Cardiac muscle cell (in vitro differentiated cells and primary cell): ENCODE data around the gene SECTM1. TPM values are rescaled to one million over a fixed set of nuclear protein-coding genes. Genes with fewer than 3 reads are reported as not detected.
A peak's percentile ranks its signal among the peaks of the same experiment; 100 is the strongest.

Experiments used
- DNase-seq, 2 donors: peaks; one replicate each; pipeline versions ENCODE4 v3.0.0 to v3.0.0-alpha.2; 2010 to 2017; ENCODE audit warnings: low read depth in 1 of 2, low spot score in 1 of 2
- H3K27ac ChIP-seq: fragments of 200-600 bp; sonication (generic); 2 replicates; pipeline ENCODE4 v1.5.1; 2016
- H3K27me3 ChIP-seq: fragments of 200-600 bp; sonication (generic); 2 replicates; pipeline ENCODE4 v1.6.0; 2016; ENCODE audit warnings: control low read depth
- H3K36me3 ChIP-seq: fragments of 200-600 bp; sonication (generic); 2 replicates; pipeline ENCODE4 v1.5.1; 2016; ENCODE audit warnings: control low read depth
- H3K4me1 ChIP-seq: fragments of 200-600 bp; sonication (generic); 2 replicates; pipeline ENCODE4 v1.8.1; 2017; ENCODE audit warnings: low read depth, mild to moderate bottlenecking, mixed run types
- H3K4me3 ChIP-seq: fragments of 200-600 bp; sonication (generic); 2 replicates; pipeline ENCODE4 v1.5.1; 2016; ENCODE audit warnings: mild to moderate bottlenecking
- H3K9me3 ChIP-seq: fragments of 200-600 bp; sonication (generic); 2 replicates; pipeline ENCODE4 v1.5.1; 2017; ENCODE audit warnings: low read depth, mild to moderate bottlenecking, control low read depth
- polyA plus RNA-seq: library from polyadenylated mRNA; unstranded; fragments of >200 nt; fragmentation: Nextera tagmentation; extraction: Ambion mirVana; gene quantifications from 2 replicates; pipeline ENCODE4 v1.2.1, GENCODE V29; 2016
- total RNA-seq: library from RNA; depleted of rRNA; stranded (reverse); fragments of >200 nt; gene quantifications from 2 replicates; pipeline ENCODE4 v1.2.3, GENCODE V29; 2016
- TF ChIP-seq, protein P1 (sequence below): IDR thresholded peaks from 2 replicates; pipeline ENCODE4 v1.5.1; 2012; ENCODE audit warnings: low read depth, mild to moderate bottlenecking, low read length

Gene SECTM1
- total and polyA plus RNA-seq, 2 experiments from 2014 or later, result not detected

DNA sequence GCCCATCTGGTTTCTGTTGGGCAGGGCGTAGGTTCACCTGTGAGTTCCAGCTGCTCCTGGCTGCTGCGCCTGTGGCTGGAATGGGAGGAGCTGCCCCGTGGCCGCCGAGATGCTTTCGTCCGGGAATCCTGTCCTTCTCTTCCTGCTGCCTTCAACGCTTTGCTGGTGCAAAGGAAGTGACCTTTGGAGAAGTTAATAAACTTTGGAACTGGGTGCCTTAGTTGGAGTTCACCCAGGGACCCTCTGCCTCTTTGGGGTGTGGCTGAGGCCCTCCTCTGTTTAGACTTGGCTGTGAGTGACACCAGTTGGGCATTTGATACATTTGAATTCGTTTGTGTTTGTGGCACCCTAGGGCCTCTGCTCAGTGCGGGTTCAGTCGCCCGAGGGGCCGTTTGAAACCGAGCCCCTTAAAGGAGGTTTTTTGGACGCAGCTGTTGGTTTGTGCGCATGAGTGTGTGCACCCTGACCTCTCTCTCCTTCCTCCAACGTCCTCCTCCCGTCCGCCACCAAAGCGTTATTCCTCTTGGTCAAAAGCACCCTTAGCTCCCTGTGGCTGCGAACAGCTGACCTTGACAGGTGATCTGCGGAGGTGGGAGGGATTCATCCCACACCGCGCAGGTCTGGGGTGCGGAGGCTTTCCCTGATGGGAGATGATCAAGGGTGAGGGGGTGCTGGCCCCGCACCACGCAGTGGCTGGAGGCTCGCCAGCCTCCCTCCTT, 9.0 kb upstream of the SECTM1 start:
- no peak overlapping the region for H3K27ac ChIP-seq
- H3K9me3 ChIP-seq, result no peaks in the 10 kb centered on the region
- no peaks in the 10 kb centered on the region for H3K4me1 ChIP-seq
- H3K27me3 ChIP-seq, result peaks cover 20% of the 10 kb centered on the region
- no peaks in the 10 kb centered on the region for H3K36me3 ChIP-seq
- TF ChIP-seq, protein P1, sequence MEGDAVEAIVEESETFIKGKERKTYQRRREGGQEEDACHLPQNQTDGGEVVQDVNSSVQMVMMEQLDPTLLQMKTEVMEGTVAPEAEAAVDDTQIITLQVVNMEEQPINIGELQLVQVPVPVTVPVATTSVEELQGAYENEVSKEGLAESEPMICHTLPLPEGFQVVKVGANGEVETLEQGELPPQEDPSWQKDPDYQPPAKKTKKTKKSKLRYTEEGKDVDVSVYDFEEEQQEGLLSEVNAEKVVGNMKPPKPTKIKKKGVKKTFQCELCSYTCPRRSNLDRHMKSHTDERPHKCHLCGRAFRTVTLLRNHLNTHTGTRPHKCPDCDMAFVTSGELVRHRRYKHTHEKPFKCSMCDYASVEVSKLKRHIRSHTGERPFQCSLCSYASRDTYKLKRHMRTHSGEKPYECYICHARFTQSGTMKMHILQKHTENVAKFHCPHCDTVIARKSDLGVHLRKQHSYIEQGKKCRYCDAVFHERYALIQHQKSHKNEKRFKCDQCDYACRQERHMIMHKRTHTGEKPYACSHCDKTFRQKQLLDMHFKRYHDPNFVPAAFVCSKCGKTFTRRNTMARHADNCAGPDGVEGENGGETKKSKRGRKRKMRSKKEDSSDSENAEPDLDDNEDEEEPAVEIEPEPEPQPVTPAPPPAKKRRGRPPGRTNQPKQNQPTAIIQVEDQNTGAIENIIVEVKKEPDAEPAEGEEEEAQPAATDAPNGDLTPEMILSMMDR, result no peak
- no peak for DNase-seq
- no peak overlapping the region for H3K4me3 ChIP-seq

DNA sequence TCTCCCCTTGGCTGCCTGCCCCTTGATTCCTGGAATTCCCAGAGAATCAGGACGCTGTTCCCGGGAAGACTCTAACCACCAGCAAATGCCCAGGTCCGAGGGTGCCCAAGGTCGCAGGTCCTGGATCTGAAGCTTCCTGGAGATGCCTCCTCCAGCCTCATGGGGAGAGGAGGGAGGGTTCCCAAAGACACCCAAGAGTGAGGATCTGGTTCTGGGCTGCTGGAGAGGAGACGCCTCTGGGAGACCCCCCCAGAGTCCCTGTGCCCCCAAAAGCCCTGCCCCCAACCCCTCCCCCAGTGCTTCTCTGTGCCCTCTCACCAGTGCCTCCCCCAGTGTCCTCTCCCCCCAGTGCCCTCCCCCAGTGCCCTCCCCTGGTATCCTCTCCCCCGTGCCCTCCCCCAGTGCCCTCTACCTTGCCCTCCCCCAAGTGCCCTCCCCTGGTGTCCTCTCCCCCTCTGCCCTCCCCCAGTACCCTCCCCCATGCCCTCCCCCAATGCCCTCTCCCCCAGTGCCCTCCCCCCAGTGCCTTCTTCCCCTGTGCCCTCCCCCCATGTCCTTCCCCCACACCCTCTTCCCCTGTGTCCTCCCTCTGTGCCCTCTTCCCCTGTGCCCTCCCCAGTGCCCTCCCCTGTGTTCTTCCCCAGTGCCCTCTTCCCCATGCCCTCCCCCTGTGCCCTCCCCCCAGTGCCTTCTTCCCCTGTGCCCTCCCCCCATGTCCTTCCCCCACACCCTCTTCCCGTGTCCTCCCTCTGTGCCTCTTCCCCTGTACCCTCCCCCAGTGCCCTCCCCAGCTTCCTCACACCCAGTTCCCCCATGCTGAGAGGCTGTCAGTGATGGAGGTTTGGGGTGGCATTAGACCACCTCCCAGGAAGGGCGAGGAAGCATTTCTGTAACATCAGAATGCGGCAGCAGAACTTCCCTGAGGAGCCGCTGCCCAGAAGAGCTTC, 6.3 kb upstream of the SECTM1 start:
- H3K4me3 ChIP-seq, result no peak overlapping the region
- DNase-seq, result no peak
- H3K27ac ChIP-seq, result no peak overlapping the region
- no peaks in the 10 kb centered on the region for H3K9me3 ChIP-seq
- H3K36me3 ChIP-seq, result no peaks in the 10 kb centered on the region
- H3K4me1 ChIP-seq, result peaks cover 3% of the 10 kb centered on the region
- peaks cover 43% of the 10 kb centered on the region for H3K27me3 ChIP-seq
- TF ChIP-seq, protein P1, result no peak

DNA sequence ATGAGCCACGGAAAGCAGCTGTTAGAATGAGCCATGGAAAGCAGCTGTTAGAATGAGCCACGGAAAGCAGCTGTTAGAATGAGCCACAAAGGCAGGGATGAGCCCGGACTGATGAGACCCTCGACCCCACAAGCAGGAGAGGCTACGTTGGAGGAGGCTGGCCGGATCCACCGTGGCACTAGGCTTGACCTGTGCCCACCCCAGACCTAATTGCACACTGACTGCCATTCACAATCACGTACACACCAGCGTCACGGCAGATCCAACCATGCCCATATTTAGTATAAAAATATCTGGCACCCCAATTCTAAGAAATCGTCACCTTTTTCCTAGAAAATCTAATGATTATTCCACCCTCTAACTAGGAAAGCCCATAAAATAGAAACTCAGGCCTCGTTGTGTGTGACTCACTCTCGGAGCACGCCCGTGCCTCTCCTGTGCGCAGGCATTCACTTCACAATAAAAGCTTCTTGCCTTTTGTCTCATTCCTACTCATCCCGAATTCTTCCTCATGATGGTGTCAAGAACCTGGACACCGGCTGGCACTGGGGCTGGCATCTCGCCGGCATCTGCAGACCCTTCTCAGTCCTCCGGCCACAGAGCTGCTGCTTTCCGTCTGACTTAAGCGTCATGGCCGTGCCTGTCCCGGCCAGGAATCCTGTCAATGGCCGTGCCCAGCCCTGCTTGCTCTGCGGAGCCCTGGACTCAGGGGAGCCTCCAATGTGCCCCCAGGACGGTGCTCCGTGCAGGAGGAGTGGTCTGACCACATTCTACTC, 5.5 kb upstream of the SECTM1 start:
- Histone ChIP-seq H3K4me3 (no peak overlapping the region), H3K27ac (no peak overlapping the region)
- TF ChIP-seq, protein P1, result no peak

DNA sequence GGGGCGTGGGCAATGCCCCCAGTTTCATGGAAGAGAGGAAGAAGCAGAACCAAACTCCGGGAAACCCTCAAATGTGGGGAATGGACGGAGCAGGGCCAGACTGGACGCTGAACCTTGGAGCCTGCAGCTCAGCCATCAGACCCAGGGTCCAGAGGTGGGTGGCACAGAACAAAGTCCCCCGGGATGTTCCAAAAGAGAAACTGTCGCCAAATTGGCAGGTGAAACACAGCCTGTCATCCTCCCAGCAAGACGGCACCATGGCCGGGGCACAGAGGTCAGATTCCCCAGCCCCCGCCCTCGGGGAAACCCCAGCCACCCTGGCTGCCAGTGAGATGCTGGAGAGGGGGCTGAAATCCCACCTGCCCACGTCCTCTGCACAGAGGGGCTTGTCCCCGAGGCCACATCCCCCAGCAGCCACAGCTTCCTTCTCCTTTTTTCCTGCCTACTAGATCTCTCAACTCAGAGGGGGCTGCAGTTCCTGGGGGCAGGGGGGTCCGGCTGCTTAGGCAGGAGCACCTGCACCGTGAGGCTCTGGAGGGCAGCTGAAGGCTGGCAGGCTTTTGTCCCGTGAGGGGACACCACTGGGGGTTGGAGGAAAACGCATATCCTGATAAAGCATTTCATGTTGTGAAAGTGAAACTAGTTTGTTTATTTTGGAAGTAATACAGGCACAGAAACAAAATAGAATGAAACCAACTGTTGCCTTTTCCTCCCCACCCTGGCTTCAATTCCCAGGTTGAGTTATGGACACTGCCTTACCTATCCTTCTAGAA, 1.2 kb upstream of the SECTM1 start:
- Histone ChIP-seq H3K4me3 (no peak overlapping the region), H3K27ac (no peak overlapping the region), H3K4me1 (peaks cover 20% of the 10 kb centered on the region), H3K9me3 (no peaks in the 10 kb centered on the region), H3K36me3 (no peaks in the 10 kb centered on the region), H3K27me3 (peaks cover 94% of the 10 kb centered on the region)
- DNase-seq, result peak in 1 of 2 donors; percentile 27
- TF ChIP-seq, protein P1, result no peak

More for the DNA sequence above, 5.5 kb upstream of the SECTM1 start:
- DNase-seq, result peak in 1 of 2 donors; percentile 70
- H3K36me3 ChIP-seq, result no peaks in the 10 kb centered on the region
- no peaks in the 10 kb centered on the region for H3K9me3 ChIP-seq
- peaks cover 3% of the 10 kb centered on the region for H3K4me1 ChIP-seq
- H3K27me3 ChIP-seq, result peaks cover 51% of the 10 kb centered on the region

DNA sequence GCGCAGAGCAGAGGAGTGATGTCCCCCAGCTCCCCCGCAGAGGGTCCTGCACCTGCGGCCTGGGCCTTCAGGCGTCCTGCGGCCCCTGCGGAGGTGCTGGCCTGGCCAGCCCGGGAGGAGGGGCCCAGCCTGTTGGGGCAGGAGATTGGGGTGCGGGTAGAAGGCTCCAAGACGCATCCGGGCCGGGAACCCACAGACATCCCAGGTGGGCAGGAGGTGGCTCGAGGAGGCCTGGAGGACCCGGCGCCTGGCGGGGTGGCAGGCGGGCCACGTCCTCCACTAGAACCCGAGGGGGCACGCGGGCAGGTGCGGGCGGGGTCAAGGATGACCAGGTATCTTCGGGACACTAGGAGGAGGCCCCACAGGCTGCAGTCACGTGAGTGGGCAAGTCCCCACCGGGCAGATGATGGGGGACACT, 647 bp upstream of the SECTM1 start:
- H3K27ac ChIP-seq, result no peak overlapping the region
- no peak overlapping the region for H3K4me3 ChIP-seq
- peaks cover 20% of the 10 kb centered on the region for H3K4me1 ChIP-seq
- DNase-seq, result no peak
- peaks cover 94% of the 10 kb centered on the region for H3K27me3 ChIP-seq
- H3K9me3 ChIP-seq, result no peaks in the 10 kb centered on the region
- no peaks in the 10 kb centered on the region for H3K36me3 ChIP-seq
- TF ChIP-seq, protein P1, result no peak
